Right atrium auricular region (tissue), 2 donors: ENCODE measurements around the gene PSKH1. TPM values are rescaled to one million over a fixed set of nuclear protein-coding genes. Genes with fewer than 3 reads are reported as not detected.
"Not testable (repeated sequence)": the region's sequence is repeated elsewhere in the genome, so short reads cannot be mapped to it uniquely, and the experiment has no call there.

Experiments
- DNase-seq: peaks from one replicate; pipeline ENCODE4 v3.0.0-alpha.2; 2019; ENCODE audit warnings: low spot score
- H3K27ac ChIP-seq, 2 donors: fragments of 200-600 bp; sonication (generic); 1 replicate in 1 of 2; 2 replicates in 1 of 2; pipeline ENCODE4 v1.5.1; 2016 to 2019
- H3K27me3 ChIP-seq, 2 donors: fragments of 200-600 bp; sonication (generic); one replicate each; pipeline versions ENCODE4 v1.5.1 to v1.6.0; 2017 to 2019
- H3K36me3 ChIP-seq: fragments of 200-600 bp; sonication (generic); one replicate; pipeline ENCODE4 v1.5.1; 2016
- H3K4me1 ChIP-seq, 2 donors: fragments of 200-600 bp; sonication (generic); one replicate each; pipeline versions ENCODE4 v1.5.1 to v1.6.0; 2017 to 2019
- H3K4me3 ChIP-seq, 2 donors: fragments of 200-600 bp; sonication (generic); 1 replicate in 1 of 2; 2 replicates in 1 of 2; pipeline ENCODE4 v1.5.1; 2017 to 2019; ENCODE audit warnings: mild to moderate bottlenecking in 1 of 2, moderate library complexity in 1 of 2
- H3K9me3 ChIP-seq, 2 donors: fragments of 200-600 bp; sonication (generic); one replicate each; pipeline ENCODE4 v1.5.1; 2019
- total RNA-seq, 2 donors: library from RNA; depleted of rRNA; stranded (reverse); fragments of >200 nt; gene quantifications; one replicate each; pipeline ENCODE4 v1.1.0, GENCODE V29; 2016
- TF ChIP-seq, protein P1 (sequence below), 2 donors: fragments of 200-600 bp; sonication (generic); IDR thresholded peaks; one replicate each; pipeline ENCODE4 v1.5.1; 2019; ENCODE audit warnings: antibody characterized with exemption in 2 of 2

PSKH1 gene
- total RNA-seq, 2 donors from 2014 or later, result 18.4 to 23.2 TPM

DNA sequence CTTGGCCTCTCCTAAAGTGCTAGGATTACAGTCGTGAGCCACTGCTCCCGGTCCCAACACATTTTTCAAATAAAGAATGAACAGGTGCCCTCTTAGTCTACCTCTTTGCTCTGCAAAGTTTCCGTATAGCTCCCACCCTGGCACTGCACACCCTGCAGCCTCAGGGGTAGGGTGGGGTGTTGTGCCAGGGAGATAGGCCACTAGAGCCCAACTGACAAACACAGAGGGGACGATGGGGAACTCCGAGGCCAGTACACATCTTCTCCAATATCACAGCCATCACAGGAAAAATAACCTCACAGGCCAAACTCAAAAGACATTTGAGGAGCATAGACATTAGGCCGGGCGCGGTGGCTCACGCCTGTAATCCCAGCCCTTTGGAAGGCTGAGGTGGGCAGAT is 78.1 kb downstream of the PSKH1 start:
- no peak for DNase-seq
- H3K36me3 ChIP-seq, result no peaks in the 10 kb centered on the region
- no peaks in the 10 kb centered on the region for H3K27me3 ChIP-seq
- no peaks in the 10 kb centered on the region for H3K9me3 ChIP-seq
- no peak overlapping the region for H3K27ac ChIP-seq
- TF ChIP-seq, protein P1, sequence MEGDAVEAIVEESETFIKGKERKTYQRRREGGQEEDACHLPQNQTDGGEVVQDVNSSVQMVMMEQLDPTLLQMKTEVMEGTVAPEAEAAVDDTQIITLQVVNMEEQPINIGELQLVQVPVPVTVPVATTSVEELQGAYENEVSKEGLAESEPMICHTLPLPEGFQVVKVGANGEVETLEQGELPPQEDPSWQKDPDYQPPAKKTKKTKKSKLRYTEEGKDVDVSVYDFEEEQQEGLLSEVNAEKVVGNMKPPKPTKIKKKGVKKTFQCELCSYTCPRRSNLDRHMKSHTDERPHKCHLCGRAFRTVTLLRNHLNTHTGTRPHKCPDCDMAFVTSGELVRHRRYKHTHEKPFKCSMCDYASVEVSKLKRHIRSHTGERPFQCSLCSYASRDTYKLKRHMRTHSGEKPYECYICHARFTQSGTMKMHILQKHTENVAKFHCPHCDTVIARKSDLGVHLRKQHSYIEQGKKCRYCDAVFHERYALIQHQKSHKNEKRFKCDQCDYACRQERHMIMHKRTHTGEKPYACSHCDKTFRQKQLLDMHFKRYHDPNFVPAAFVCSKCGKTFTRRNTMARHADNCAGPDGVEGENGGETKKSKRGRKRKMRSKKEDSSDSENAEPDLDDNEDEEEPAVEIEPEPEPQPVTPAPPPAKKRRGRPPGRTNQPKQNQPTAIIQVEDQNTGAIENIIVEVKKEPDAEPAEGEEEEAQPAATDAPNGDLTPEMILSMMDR (IDR thresholded peaks at IDR 0.05), result no peak
- no peak overlapping the region for H3K4me3 ChIP-seq
- peaks cover 0 to 24% of the 10 kb centered on the region in 2 donors for H3K4me1 ChIP-seq

DNA sequence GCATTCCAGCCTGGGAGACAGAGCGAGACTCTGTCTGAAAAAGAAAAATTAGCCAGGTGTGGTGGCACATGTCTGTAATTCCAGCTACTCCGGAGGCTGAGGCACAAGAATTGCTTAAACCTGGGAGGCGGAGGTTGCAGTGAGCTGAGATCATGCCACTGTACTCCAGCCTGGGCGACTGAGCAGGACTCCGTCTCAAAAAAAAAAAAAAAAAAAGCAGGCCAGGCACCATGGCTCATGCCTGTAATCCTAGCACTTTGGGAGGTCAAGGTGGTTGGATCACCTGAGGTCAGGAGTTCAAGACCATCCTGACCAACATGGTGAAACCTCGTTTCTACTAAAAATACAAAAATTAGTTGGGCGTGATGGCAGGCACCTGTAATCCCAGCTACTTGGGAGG is 79.2 kb downstream of the PSKH1 start:
- peaks cover 0 to 12% of the 10 kb centered on the region in 2 donors for H3K4me1 ChIP-seq
- not testable (repeated sequence) for H3K9me3 ChIP-seq, H3K4me3 ChIP-seq, H3K27ac ChIP-seq, DNase-seq, H3K27me3 ChIP-seq, H3K36me3 ChIP-seq

DNA sequence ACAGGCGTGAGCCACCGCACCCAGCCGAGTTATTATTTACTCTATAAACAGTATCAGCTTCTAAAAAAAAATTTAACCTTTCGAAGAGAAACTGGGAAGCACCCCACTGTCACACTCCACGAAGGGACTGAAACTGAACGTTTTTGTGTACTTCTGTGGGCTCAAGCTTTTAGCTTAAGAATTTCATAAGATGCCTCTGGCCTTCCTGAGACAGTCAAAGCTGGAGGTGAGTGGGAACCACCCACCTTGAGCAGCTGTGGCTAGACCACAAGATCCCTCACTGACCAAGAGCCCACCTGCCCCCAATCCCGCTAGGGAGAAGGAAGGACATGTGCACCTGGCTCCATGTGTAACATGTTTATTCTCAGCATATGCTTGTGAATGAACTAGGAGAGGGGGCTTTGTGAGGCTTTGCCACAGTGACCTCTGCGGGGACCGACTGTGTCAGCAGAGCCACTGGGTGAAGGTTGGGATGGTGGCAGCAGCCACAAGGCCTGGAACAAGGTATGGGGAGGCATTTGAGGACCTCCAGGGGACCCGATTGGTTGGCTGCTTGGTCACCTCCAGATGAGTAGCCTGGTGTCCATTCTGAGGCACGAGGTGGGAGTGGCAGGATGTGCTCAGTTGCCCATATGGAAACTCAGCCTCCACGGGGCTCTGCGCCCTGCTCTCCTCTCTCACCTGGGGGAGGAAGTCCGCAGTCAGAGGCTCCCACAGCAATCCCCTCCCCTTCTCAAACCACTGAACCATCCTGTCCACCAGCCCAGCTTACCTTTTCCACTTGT is 82.5 kb downstream of the PSKH1 start:
- H3K36me3 ChIP-seq, result no peaks in the 10 kb centered on the region
- no peaks in the 10 kb centered on the region for H3K9me3 ChIP-seq
- TF ChIP-seq, protein P1 (IDR thresholded peaks at IDR 0.05), result no peak
- no peaks in the 10 kb centered on the region for H3K4me1 ChIP-seq
- H3K27me3 ChIP-seq, result no peaks in the 10 kb centered on the region
- no peak overlapping the region for H3K27ac ChIP-seq
- no peak overlapping the region for H3K4me3 ChIP-seq
- no peak for DNase-seq

GRCh38 chr16:67976205-67976604 is 83.2 kb downstream of the PSKH1 start:
- TF ChIP-seq, protein P1 (IDR thresholded peaks at IDR 0.05), result no peak
- H3K4me3 ChIP-seq, result no peak overlapping the region
- H3K9me3 ChIP-seq, result no peaks in the 10 kb centered on the region
- H3K27me3 ChIP-seq, result no peaks in the 10 kb centered on the region
- H3K27ac ChIP-seq, result no peak overlapping the region
- H3K36me3 ChIP-seq, result no peaks in the 10 kb centered on the region
- DNase-seq, result no peak
- no peaks in the 10 kb centered on the region for H3K4me1 ChIP-seq

DNA sequence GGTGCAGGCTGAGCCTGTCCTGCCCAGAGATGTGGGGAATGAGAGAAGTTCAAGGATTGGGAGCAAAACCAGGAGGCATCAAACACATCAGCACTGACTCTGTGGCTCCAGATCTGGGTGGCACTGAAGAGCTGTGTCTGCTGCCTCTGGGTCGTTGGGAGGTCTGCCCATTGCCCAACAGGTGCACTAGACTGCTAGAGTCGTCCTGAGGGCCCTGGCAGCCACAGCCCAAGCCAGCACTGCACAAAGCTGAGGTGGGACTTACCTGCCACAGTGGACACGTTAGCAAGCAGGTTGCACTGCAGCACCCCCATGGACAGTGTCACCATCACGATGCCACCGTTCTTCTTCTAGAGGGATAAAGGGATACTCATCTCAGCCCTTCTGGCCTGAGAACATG is 84.0 kb downstream of the PSKH1 start:
- Histone ChIP-seq H3K36me3 (no peaks in the 10 kb centered on the region), H3K27me3 (no peaks in the 10 kb centered on the region), H3K4me1 (no peaks in the 10 kb centered on the region), H3K9me3 (no peaks in the 10 kb centered on the region), H3K4me3 (no peak overlapping the region), H3K27ac (no peak overlapping the region)
- TF ChIP-seq, protein P1 (IDR thresholded peaks at IDR 0.05), result no peak
- no peak for DNase-seq

GRCh38 chr16:67977469-67978227 is 84.6 kb downstream of the PSKH1 start:
- H3K4me1 ChIP-seq, result no peaks in the 10 kb centered on the region
- no peaks in the 10 kb centered on the region for H3K36me3 ChIP-seq
- TF ChIP-seq, protein P1 (IDR thresholded peaks at IDR 0.05), result no peak
- DNase-seq, result no peak
- no peaks in the 10 kb centered on the region for H3K9me3 ChIP-seq
- H3K27me3 ChIP-seq, result no peaks in the 10 kb centered on the region
- H3K27ac ChIP-seq, result no peak overlapping the region
- H3K4me3 ChIP-seq, result no peak overlapping the region
